Gastrocnemius medialis (tissue), 4 donors: ENCODE results near the gene CETN3.

ENCODE experiments used
- CTCF ChIP-seq, 5 experiments: fragments of 450-650 bp in 3 of 5; fragments of 200-600 bp in 2 of 5; sonication (generic) in 2 of 5; IDR thresholded peaks in 4 of 5; conservative IDR thresholded peaks in 1 of 5; 1 replicate in 4 of 5; 2 replicates in 1 of 5; pipeline ENCODE4 v1.5.1; 2016 to 2019; ENCODE audit warnings: antibody characterized with exemption in 5 of 5, mild to moderate bottlenecking in 3 of 5, moderate library complexity in 3 of 5
- POLR2A ChIP-seq, 2 donors: fragments of 450-650 bp; IDR thresholded peaks; one replicate each; pipeline ENCODE4 v1.6.1; 2017; ENCODE audit warnings: antibody characterized with exemption in 2 of 2, mild to moderate bottlenecking in 2 of 2, moderate library complexity in 2 of 2

DNA sequence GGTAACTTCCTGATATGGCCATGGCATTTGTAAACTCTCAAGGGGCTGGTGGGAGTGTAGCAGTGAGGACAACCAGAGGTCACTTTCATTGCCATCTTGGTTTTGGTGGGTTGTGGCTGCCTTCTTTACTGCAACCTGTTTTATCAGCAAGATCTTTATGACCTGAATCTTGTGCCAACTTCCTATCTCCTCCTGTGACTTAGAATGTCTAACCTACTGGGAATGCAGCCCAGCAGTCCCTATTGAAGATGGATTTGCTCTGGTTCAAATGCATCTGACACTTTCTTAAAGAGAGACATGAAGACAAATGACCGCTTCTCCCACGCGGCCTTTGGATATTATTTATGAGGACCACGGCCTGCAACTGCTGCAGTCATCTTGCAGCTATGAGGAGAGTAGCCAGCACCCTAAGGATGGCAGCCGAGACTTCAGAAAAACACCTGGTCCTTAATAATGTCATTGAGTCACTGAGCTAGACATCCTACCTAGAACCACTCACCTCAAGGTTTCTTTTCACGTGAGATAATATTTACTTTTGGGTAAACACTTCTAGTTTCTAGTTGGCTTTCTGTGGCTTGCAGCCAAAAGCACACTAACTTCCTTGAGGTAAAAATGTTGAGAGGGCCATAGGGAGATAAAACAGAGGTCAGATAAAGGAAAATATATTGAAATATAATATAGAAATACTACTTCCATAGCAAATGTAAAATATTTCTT, 28.2 kb downstream of the CETN3 start:
- TF ChIP-seq CTCF (IDR thresholded peaks at IDR 0.05 in 4 of 5, conservative IDR thresholded peaks at IDR 0.05 in 1 of 5) (no peak), POLR2A (IDR thresholded peaks at IDR 0.05) (no peak)
